ENCODE results near the gene PIGBOS1. TPM values are rescaled to one million over a fixed set of nuclear protein-coding genes. Genes with fewer than 3 reads are reported as not detected.

PIGBOS1 gene
- total RNA-seq, 1 donor from 2014 or later = 7.6 TPM

DNA sequence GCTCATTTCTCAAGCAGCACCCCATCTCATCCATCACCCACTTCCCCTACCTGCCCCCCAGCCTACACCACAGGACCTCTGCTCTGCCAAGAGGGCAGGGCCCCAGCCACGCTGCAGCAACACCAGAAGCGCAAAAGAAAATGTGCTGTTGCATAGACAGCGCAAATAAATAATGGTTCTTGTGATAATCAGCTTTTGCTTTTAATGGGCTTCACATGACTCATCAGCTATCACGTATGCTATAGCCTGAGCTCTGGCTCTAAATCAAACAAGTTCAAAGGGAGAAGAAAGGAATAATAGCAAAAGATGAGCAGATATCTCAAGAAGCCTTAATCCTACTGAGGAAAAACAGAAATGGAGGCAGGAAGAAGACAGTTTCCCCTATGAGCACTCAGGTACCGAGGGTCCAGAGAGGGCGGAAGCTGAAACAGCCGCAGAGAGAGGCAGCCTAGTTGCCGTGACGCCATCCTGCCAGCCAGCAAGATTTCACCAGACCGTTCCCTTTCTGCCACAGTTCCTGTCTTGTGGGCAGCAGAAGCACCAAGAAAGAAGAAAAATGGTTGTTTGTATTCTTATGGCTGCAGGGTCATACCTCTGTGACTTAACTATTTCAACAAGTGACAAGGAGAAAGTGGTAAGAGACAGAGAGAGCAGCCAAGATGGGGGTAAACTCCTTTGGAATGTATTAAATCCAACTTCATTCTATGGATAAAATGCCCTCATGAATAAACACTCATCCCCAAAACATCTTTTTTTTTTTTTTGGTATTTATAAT lies 51.3 kb downstream of the PIGBOS1 start:
- DNase-seq = peak; percentile 25
- H3K27me3 ChIP-seq (ENCODE audit: low read depth) = no peaks in the 10 kb centered on the region
- no peaks in the 10 kb centered on the region for H3K9me3 ChIP-seq (replicated peaks)
- H3K27ac ChIP-seq (replicated peaks) = no peak overlapping the region
- no peak overlapping the region for H3K4me3 ChIP-seq
- TF ChIP-seq, protein P1, sequence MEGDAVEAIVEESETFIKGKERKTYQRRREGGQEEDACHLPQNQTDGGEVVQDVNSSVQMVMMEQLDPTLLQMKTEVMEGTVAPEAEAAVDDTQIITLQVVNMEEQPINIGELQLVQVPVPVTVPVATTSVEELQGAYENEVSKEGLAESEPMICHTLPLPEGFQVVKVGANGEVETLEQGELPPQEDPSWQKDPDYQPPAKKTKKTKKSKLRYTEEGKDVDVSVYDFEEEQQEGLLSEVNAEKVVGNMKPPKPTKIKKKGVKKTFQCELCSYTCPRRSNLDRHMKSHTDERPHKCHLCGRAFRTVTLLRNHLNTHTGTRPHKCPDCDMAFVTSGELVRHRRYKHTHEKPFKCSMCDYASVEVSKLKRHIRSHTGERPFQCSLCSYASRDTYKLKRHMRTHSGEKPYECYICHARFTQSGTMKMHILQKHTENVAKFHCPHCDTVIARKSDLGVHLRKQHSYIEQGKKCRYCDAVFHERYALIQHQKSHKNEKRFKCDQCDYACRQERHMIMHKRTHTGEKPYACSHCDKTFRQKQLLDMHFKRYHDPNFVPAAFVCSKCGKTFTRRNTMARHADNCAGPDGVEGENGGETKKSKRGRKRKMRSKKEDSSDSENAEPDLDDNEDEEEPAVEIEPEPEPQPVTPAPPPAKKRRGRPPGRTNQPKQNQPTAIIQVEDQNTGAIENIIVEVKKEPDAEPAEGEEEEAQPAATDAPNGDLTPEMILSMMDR (IDR thresholded peaks at IDR 0.05; ENCODE audit: borderline replicate concordance) = no peak
- intact Hi-C loops (cut with micrococcal nuclease) = no loop called here
- no peaks in the 10 kb centered on the region for H3K4me1 ChIP-seq
- no peaks in the 10 kb centered on the region for H3K36me3 ChIP-seq

Other genes starting within 250 kb of the PIGBOS1 start
- gene RSL24D1, start 122.2 kb downstream of the PIGBOS1 start, total RNA-seq = 44.4 TPM
- 5.8 TPM for gene RAB27A, start 29.3 kb downstream of the PIGBOS1 start, total RNA-seq
- 2.8 TPM for gene PIGB, start 99 bp upstream of the PIGBOS1 start, total RNA-seq
- 94.6 TPM for gene CCPG1, start 89.2 kb upstream of the PIGBOS1 start, total RNA-seq
- gene PIERCE2, start 89.4 kb upstream of the PIGBOS1 start, total RNA-seq = 8.7 TPM
- gene DNAAF4, start 189.1 kb upstream of the PIGBOS1 start, total RNA-seq = 0.47 TPM